ENCODE results near the gene CELF5.
"Not testable (repeated sequence)": the region's sequence is repeated elsewhere in the genome, so short reads cannot be mapped to it uniquely, and the experiment has no call there.

The CELF5 gene

GRCh38 chr19:3190921-3191805, 33.3 kb upstream of the CELF5 start:
- no peak for DNase-seq

DNA sequence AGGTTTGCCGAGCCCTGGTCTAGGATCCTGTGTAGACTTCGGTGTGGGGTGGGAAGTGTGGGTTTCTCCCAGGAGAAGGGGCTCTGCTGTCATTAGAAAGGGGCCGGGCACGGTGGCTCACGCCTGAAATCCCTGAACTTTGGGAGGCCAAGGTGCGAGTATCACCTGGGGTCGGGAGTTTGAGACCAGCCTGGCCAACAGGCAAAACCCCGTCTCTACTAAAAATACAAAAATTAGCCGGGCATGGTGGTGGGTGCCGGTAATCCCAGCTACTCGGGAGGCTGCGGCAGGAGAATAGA, 32.7 kb upstream of the CELF5 start:
- not testable (repeated sequence) for DNase-seq

GRCh38 chr19:3192228-3192635, 32.2 kb upstream of the CELF5 start:
- DNase-seq = no peak

DNA sequence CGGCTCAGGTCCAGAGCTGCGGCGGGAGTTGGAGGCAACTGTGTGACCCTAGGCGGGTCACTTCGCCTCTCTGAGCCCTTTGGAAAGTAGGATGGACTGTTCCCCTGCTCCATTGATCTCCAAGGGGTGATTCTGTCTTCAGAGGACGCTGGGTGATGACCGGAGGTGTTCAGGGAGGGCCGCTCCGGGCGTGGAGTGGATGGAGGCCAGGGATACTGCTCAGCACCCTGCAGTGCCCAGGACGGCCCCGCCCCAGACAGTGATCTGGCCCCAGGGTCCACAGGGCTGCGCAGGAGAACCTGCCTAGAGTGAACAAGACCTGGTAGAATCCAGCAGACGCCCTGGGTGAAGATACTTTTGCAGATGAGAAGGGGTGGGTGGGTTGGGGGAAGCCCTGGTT, 31.8 kb upstream of the CELF5 start:
- DNase-seq = no peak

GRCh38 chr19:3193256-3194105, 31.0 kb upstream of the CELF5 start:
- DNase-seq = no peak

DNA sequence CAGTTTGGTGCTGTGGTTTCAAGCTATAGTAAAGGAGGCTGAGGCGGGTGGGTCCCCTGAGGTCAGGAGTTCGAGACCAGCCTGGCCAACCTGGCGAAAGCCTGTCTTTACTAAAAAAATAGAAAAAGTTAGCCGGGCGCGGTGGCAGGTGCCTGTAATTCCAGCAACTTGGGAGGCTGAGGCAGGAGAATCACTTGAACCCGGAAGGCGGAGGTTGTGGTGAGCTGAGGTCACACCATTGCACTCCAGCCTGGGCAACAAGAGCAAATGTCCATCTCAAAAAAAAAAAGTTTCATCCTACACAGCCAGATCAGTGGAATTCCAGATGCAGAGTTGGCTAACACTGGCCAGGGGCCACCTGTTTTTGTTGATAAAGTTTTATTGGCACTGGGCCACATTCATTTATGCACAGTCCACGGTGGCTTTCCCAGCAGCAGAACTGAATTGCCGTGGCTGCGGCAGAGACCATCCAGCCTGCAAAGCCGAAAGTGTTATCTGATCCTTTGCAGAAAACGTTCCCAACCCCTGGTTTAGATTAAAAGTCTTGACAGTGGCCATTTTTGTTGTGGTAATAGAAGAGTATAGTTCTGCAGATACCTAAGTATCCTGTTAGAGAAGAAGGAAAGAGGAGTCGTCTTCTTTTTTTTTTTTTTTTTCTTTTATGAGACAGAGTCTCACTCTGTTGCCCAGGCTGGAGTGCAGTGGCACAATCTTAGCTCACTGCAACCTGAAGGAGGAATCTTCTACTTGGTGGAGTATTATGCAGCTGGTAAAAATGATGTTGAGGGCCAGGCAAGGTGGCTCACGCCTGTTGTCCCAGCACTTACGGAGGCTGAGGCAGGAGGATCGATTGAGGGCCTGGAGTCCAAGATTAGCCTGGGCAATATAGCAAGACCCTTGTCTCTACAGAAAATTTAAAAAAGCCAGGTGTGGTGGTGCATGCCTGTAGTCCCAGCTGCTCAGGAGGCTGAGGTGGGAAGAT, 30.1 kb upstream of the CELF5 start:
- no peak for DNase-seq

GRCh38 chr19:3196064-3196932, 28.2 kb upstream of the CELF5 start:
- no peak for DNase-seq

GRCh38 chr19:3196933-3197205, 27.6 kb upstream of the CELF5 start:
- no peak for DNase-seq

- DNase-seq = no peak
Measured at GRCh38 chr19:3198901-3199700, 25.4 kb upstream of the CELF5 start.

GRCh38 chr19:3201072-3201700, 23.3 kb upstream of the CELF5 start:
- DNase-seq = no peak

DNA sequence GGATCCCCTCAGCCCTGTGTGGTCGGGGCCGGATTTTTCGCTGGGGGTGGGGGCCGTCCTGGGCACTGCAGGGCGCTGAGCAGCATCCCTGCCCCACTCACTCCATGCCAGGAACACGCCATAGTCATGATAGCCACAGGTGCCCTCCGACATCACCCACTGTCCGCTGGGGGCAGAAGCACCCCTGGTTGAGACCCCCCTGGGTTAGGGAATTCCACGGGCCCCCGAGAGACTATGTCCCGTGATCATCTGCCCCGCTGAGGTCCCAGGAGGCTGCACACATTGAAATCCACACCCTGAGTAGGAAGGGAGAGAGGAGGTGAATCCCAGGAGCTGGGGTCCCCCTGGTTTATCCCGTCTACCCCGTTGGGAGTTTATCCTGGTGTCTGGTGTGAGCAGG, 22.6 kb upstream of the CELF5 start:
- no peak for DNase-seq

DNA sequence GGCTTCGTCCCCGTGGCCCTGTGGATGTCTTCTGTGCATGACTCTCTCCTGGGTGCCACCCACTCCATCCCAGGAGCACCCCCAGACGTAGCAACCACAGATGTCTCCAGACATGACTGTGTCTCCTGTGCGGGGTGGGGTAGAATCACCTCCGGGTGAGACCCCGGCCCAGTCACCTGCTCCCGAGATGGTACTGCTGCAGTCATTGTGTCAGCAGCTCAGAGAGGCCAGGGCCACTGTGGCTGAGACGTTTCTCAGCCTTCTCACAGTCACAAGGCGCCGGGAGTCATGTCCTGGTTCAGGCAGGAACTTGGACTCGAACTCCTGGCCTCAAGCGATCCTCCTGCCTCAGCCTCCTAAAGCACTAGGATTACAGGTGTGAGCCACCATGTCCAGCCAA, 22.1 kb upstream of the CELF5 start:
- no peak for DNase-seq

DNA sequence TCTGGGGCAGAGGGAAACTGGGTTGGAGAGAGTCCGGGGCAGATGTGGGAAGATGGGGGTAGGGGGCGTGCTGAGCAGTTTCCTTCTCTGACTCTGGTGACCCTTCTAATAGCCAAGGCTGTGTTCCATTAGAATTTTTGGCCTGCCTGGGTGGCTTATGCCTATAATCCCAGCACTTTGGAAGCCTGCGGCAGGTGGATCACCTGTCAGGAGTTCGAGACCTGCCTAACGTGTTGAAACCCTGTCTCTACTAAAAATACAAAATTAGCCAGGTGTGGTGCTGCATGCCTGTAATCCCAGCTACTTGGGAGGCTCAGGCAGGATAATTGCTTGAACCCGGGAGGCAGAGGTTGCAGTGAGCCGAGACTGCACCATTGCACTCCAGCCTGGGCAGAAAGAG, 21.6 kb upstream of the CELF5 start:
- not testable (repeated sequence) for DNase-seq

- DNase-seq = no peak
Measured at GRCh38 chr19:3203805-3204645, 20.4 kb upstream of the CELF5 start.

DNA sequence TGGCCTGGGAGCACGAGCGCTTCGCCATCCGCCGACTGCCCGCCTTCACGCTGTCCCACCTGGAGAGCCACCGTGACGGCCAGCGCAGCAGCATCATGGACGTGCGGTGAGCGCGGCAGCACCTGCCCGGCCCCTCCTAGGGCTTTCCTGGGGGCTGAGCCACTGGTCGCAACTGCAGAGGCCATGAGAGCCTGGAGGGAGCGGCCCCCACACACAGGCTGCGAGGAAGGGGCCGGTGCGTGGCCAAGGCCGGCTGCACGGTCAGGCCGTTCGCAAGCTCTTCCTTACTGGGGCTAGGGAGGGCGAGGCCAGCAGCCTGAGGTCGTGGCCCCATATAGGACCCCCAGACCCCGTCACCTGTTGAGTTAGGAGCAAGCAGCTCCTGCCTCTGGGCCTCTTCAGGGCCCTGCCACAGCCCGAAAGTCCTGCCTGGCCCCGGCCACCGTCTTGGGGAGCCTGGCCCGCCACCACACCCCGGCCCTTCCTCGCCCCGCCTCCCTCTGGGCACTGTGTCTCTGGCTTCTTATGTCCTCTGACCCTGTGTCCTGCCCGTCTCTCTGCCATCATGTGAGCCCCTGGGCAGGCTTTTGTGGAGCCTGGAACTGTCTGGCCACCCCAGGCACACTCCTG, 19.7 kb upstream of the CELF5 start:
- DNase-seq = no peak

DNA sequence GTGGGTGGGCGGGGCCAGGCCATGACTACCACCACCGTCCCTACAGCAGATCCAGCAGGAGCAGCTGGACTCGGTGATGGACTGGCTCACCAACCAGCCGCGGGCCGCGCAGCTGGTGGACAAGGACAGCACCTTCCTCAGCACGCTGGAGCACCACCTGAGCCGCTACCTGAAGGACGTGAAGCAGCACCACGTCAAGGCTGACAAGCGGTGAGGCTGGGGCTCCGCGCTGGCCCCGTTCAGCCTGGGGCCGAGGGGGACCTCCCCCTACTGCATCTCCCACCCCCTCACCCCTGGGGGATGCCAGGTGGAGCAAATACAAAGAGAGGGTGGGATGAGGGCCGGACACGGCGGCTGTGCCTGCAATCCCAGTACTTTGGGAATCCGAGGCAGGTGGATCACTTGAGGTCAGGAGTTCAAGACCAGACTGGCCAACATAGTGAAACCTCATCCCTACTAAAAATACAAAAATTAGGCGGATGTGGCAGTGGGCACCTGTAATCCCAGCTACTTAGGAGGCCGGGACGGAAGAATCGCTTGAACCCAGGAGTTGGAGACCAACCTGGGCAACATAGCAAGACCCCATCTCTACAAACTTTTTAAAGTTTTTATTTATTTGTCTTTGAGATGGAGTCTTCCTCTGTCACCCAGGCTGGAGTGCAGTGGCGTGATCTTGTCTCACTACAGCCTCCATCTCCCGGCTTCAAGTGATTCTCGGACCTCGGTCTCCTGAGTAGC, 18.1 kb upstream of the CELF5 start:
- no peak for DNase-seq

DNA sequence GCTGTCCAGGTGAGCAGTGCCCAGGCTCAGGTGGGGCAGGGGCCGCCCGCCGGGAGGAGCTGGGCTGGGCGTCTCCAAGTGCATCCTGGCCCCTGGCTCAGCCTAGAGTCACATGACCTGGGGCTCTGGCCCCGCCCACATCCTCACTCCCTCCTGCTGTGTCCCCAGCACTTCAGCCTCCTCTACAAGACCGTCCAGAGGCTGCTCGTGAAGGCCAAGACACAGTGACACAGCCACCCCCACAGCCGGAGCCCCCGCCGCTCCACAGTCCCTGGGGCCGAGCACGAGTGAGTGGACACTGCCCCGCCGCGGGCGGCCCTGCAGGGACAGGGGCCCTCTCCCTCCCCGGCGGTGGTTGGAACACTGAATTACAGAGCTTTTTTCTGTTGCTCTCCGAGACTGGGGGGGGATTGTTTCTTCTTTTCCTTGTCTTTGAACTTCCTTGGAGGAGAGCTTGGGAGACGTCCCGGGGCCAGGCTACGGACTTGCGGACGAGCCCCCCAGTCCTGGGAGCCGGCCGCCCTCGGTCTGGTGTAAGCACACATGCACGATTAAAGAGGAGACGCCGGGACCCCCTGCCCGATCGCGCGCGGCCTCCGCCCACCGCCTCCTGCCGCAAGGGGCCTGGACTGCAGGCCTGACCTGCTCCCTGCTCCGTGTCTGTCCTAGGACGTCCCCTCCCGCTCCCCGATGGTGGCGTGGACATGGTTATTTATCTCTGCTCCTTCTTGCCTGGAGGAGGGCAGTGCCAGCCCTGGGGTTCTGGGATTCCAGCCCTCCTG, 16.8 kb upstream of the CELF5 start:
- no peak for DNase-seq
